Aorta (tissue), 5 donors: ENCODE measurements around the gene DPP6. TPM values are rescaled to one million over a fixed set of nuclear protein-coding genes. Genes with fewer than 3 reads are reported as not detected.
A peak's percentile ranks its signal among the peaks of the same experiment; 100 is the strongest.
"Not testable (repeated sequence)": the region's sequence is repeated elsewhere in the genome, so short reads cannot be mapped to it uniquely, and the experiment has no call there.

ENCODE experiments used
- ATAC-seq: fragments of 200-7000 bp; cut with Tn5 transposase; one replicate; pipeline ENCODE4 v1.9.1; 2022; ENCODE audit warnings: moderate library complexity; ENCODE audit not compliant: low FRiP score
- DNase-seq, 2 donors: peaks; one replicate each; pipeline ENCODE4 v3.0.0-alpha.2; 2020
- H3K27ac ChIP-seq, 2 donors: one replicate each; pipeline ENCODE4 v1.5.1; 2013; ENCODE audit warnings: low read length in 2 of 2, mild to moderate bottlenecking in 2 of 2, moderate library complexity in 2 of 2, control low read depth in 1 of 2, inconsistent platforms in 1 of 2, low read depth in 1 of 2
- H3K27me3 ChIP-seq, 2 donors: one replicate each; pipeline ENCODE4 v1.6.1; 2013; ENCODE audit warnings: control low read depth in 1 of 2, low read length in 1 of 2, mild to moderate bottlenecking in 1 of 2, moderate library complexity in 1 of 2; ENCODE audit not compliant: insufficient read depth in 2 of 2, control insufficient read depth in 1 of 2
- H3K36me3 ChIP-seq, 2 donors: one replicate each; pipeline ENCODE4 v1.6.1; 2013; ENCODE audit warnings: control low read depth in 1 of 2, low read length in 1 of 2, mild to moderate bottlenecking in 1 of 2; ENCODE audit not compliant: insufficient read depth in 2 of 2, control insufficient read depth in 1 of 2
- H3K4me1 ChIP-seq, 2 donors: one replicate each; pipeline ENCODE4 v1.6.1; 2013; ENCODE audit warnings: low read length in 2 of 2, control low read depth in 1 of 2, mild to moderate bottlenecking in 1 of 2, moderate library complexity in 1 of 2; ENCODE audit not compliant: insufficient read depth in 2 of 2, control insufficient read depth in 1 of 2
- H3K4me3 ChIP-seq, 2 donors: one replicate each; pipeline ENCODE4 v1.5.1; 2013; ENCODE audit warnings: low read length in 2 of 2, control low read depth in 1 of 2, mild to moderate bottlenecking in 1 of 2
- H3K9me3 ChIP-seq: one replicate; pipeline ENCODE4 v1.6.1; 2013; ENCODE audit warnings: mild to moderate bottlenecking, low read length; ENCODE audit not compliant: control insufficient read depth
- WGBS, 2 donors: extraction: QIAGEN DNeasy Blood & Tissue Kit; methylation state at CpG; one replicate each; pipeline ENCODE4 v1.1.7; 2013; 5-methylcytosine and 5-hydroxymethylcytosine counted together
- intact Hi-C, 2 donors: fragments of 100-400 bp; cut with DNase I; formaldehyde crosslinking; loops; one replicate each; pipeline versions ENCODE4 v1.14.2 to v1.15.0; 2022
- polyA plus RNA-seq, 2 donors: library from polyadenylated mRNA; stranded (reverse); fragments of 200-250 nt; gene quantifications; one replicate each; pipeline ENCODE4 v1.2.3, GENCODE V29; 2013
- total RNA-seq, 2 donors: library from RNA; stranded (reverse); fragmentation: NEBNext Ultra II Directional; extraction: Animal tissue kit (Norgen Biotek cat#: 25700); gene quantifications; one replicate each; pipeline ENCODE4 v1.2.1, GENCODE V29; 2021
- donor health status: healthy with polysubstance abuse.
- donor health status: Bipolar disorder and iron deficiency.
- donor health status: DM: no; HTN: no; CAD: no.
- donor health status: DM: no; HTN: no; CAD: no.
- donor health status: DM: yes; HTN: yes; CAD: no.

DPP6 gene
- total and polyA plus RNA-seq, 4 donors = 0.69 TPM; not detected in 3

DNA sequence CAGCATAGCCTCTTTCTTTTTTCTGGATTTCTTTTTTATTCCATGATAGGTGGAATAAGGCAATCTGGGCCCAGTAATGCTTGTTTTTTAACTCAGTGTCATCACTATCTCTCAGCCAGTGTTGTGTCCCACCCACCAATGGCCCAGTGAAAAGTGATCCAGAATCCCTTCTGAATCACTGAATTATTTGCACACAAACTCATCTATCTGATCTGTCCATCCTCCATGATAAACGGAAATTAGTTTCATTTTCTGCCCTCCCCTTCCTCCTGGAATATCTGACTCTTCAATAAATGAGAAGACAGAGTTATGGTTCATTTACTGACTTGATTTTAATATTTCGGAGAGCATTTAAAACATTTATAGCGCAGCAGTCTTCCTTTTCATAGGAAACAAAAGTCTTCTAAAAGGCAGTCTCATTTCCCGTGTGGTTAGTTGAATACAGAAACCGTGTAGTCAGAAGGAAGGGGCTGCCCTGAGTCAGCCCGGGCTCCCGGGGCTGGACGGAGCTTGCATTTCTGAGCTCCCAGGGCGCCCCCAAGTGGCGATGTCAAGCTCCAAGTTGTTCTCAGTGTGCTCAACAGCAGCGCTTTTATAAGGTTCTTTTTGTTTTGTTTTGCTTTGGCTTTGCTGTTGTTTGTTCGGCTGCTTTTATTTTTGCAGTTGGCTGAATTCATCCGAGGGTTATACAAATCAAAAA lies 12.6 kb upstream of the DPP6 start:
- H3K9me3 ChIP-seq, H3K4me1 ChIP-seq, DNase-seq, H3K27ac ChIP-seq, H3K36me3 ChIP-seq, H3K4me3 ChIP-seq, H3K27me3 ChIP-seq, intact Hi-C loops: not testable (repeated sequence)
- 2% methylated on average over 7 of the region's 13 CpGs; no CpG with 5 or more reads in 1 of the 2 donors for whole genome bisulfite sequencing, 2 donors
- ATAC-seq = peak; percentile 76

DNA sequence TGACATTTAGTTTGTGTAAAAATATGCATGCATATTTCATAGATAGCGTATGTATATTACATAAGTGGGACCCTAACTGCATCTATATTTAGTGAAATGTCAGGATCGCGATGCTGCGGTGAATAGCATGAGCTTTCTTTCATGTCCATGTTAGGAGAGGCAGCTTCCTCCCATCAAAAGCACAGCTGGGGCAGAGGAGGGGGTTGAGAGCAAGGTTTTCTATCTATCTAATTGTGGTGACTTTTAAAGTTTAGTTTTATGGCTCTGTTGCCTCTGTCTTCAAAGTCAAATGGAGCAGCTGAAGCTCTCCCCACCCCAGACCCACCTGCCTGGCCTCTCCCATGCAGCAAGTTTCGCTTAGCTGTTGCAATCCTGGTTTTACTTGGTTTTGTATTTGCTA lies 1.8 kb upstream of the DPP6 start:
- intact Hi-C loops = not testable (repeated sequence)
- WGBS, 2 donors = 76 to 78% methylated on average over 5 of the region's 5 CpGs

DNA sequence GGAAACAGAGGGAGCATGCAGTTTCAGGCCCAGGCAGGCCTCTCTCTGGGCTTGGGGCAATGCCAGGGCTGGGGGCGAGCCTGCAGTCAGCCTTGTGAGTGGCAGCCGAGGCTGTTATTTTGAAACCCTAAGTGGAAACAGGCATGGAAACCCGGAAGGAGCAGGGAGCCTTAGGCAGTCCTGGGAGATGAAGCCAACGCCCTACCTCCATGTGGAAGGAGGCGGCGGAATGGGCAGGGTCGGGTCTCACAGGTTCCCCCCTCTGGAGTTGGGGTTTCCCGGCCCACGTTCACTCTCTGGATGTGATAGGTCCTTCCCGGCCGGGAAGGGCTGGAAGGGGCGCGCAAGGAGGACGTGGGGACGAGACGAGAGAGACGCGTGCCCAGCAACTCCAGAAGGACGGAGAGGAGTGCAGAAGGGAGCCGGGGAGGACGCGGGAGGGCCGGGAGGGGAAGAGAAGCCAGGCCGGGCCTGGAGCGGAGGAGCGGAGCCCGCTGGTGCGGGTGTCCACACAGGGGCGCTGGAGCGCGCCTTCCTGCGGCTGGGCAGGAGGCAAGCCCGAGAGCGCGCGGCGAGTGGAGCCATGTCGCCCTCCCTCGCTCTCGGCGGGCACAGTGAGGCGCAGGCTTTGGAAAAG lies 1.1 kb upstream of the DPP6 start:
- peak; percentile 74 for ATAC-seq
- intact Hi-C loops, H3K36me3 ChIP-seq, H3K27me3 ChIP-seq, H3K4me3 ChIP-seq, H3K27ac ChIP-seq, DNase-seq, H3K9me3 ChIP-seq, H3K4me1 ChIP-seq: not testable (repeated sequence)
- 2 to 4% methylated on average over 19 to 24 of the region's 42 CpGs for WGBS, 2 donors

More for the DNA sequence above, 1.8 kb upstream of the DPP6 start:
- ATAC-seq, H3K36me3 ChIP-seq, H3K9me3 ChIP-seq, H3K27ac ChIP-seq, H3K4me1 ChIP-seq, H3K27me3 ChIP-seq, H3K4me3 ChIP-seq, DNase-seq: not testable (repeated sequence)

DNA sequence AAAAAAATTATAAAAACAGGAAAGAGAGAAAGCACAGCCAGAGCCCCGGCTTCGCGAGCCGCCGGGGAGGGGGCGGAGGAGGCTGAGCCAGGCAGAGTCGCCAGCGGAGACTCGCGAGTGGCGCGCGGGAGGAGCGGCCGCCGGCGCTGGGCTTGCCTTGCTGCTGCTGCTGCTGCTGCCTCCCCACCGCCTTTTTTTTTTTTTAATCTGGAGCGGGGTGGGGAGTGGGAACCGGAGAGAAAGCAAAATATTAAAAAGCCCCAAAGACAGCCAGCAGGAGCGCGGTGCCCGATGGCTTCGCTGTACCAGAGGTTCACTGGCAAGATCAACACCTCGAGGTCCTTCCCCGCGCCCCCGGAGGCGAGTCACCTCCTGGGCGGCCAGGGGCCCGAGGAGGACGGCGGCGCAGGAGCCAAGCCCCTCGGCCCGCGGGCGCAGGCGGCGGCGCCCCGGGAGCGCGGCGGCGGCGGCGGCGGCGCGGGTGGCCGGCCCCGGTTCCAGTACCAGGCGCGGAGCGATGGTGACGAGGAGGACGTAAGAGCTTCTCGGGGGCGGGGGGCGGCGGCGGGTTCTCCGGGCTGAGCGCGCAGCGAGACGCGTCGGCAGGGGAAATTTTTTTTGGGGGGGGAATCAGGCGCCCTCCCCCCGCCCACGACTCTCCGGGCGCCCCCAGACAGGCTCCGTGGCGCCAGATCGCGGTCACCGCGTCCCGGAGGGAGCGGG lies 493 bp downstream of the DPP6 start:
- WGBS, 2 donors = 1 to 2% methylated on average over 32 to 81 of the region's 83 CpGs

DNA sequence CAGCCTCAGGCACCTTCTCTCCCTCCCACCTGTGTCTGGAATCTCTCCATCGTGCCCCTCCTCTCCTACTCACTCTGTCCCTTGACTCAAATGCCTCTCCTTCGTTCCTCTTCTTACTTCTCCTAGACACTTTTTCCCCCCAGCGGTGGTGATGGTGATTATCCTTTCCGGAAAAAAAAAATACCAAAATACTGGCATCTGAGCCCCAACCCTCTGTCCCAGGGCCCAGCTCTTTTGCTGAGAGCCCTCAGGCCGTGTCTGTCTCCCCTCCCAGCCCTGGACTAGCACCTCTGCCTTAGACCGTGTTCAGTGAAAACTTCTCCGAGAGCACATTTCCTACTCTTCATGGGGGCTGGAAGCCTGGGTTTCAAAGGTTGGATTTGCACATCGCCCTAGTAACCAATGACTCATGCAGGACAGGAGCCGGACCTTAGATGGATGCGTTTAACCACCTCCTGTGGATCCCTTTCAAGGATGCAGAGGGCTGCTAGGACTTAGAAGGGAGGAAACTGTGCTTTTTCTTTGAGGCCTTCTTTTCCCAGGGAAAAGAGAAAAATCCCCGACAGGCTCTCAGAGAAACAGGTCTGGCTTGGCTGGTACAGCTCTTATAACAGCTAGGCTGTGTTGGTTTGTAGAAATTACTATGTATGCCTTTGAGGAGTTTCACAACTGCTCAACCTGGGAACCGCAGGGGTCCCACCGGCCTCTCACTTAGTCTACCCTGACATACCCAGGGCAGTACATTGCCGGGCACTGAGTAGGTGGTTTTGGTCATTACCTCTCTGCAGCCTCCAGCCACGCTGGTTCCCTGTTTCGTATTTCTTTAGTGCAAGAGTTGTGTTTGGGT lies 1.5 kb downstream of the DPP6 start:
- WGBS, 2 donors = 29 to 32% methylated on average over 10 to 11 of the region's 16 CpGs

More for the DNA sequence above, 493 bp downstream of the DPP6 start:
- H3K9me3 ChIP-seq, H3K4me3 ChIP-seq, H3K4me1 ChIP-seq, H3K27ac ChIP-seq, DNase-seq, intact Hi-C loops, H3K36me3 ChIP-seq, H3K27me3 ChIP-seq, ATAC-seq: not testable (repeated sequence)

DNA sequence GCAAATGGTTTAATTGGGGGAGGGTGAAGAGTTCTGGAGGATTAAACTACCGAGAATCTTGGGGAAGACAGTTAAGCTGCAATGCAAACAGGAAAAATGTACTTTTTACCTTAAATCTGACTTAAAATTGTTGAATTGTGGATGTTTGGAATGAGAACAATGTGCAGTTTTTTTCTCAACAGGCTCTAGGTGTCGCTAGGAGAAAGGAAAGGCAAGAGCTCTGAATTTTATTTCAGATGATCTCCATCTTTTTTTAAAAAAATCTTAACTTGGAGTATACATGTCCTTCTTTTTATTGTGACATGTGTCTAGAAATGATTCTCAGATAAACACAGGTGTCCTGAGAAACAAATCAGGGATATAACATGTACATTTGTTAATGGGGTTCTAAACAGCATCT lies 2.5 kb downstream of the DPP6 start:
- H3K4me1 ChIP-seq, ATAC-seq, DNase-seq, intact Hi-C loops, H3K9me3 ChIP-seq, H3K4me3 ChIP-seq, H3K36me3 ChIP-seq, H3K27me3 ChIP-seq, H3K27ac ChIP-seq: not testable (repeated sequence)
- WGBS, 2 donors = 0 to 12% methylated on average over 1 of the region's 2 CpGs

More for the DNA sequence above, 1.5 kb downstream of the DPP6 start:
- ATAC-seq, H3K4me3 ChIP-seq, H3K27me3 ChIP-seq, DNase-seq, H3K36me3 ChIP-seq, H3K4me1 ChIP-seq, H3K9me3 ChIP-seq, intact Hi-C loops, H3K27ac ChIP-seq: not testable (repeated sequence)

DNA sequence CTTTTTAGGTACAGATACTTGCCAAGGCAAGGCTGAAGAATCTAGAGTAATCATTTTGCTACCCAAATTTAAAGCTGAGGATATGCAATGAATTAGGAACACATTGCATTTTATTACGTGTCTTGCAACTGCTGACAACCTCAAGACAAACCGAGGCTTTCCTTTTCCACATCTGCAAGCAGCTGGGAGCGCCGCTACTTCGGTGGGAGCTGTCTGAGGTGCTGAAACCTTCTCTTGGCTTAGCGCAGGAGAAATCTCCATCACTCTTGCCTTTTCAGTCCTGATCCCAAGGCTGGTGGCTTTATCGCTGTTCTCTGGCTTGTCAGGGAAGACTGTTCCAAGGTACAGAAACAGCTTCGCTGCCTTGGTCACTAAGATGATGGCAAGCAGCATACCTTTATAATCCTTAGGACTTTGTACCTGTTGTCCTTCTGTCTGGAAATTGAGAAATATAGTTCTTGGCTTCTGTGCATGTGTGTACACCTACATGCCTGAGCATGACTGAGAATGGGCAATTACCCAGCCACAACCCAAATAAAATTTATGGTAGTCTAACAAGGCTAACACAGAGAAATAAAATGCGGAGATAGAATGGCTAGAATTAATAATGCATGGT lies 3.4 kb downstream of the DPP6 start:
- 11 to 13% methylated on average over 9 of the region's 9 CpGs for WGBS, 2 donors
- H3K36me3 ChIP-seq, H3K4me3 ChIP-seq, H3K27me3 ChIP-seq, H3K4me1 ChIP-seq, intact Hi-C loops, ATAC-seq, DNase-seq, H3K9me3 ChIP-seq, H3K27ac ChIP-seq: not testable (repeated sequence)

DNA sequence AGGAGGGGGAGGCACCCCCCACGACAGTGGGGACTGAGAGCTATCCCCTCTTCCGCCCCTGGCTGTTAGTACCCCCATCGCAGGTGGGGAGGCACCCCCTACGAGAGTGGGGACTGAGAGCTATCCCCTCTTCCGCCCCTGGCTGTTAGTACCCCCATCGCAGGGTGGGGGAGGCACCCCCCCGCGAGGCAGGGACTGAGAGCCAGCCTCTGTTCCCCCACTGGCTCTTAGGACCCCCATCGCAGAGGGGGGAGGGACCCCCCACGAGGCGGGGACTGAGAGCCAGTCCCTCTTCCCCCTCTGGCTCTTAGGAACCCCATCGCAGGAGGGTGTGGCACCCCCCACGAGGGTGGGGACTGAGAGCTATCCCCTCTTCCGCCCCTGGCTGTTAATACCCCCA lies 6.6 kb downstream of the DPP6 start:
- DNase-seq, H3K4me1 ChIP-seq, H3K27me3 ChIP-seq, intact Hi-C loops, H3K4me3 ChIP-seq, H3K27ac ChIP-seq, H3K36me3 ChIP-seq, ATAC-seq, H3K9me3 ChIP-seq: not testable (repeated sequence)
- WGBS, 2 donors = 87 to 89% methylated on average over 13 to 14 of the region's 14 CpGs
